NCI-H1436 treated with DMSO at 0.1 percent for 48 hours (cell line): Measurements from ENCODE around the gene RRP12.
A peak's percentile ranks its signal among the peaks of the same experiment; 100 is the strongest.

ENCODE experiments used
- DNase-seq: peaks from one replicate; lab custom pipeline; 2025; lab: John Stamatoyannopoulos, UW

RRP12 gene

DNA sequence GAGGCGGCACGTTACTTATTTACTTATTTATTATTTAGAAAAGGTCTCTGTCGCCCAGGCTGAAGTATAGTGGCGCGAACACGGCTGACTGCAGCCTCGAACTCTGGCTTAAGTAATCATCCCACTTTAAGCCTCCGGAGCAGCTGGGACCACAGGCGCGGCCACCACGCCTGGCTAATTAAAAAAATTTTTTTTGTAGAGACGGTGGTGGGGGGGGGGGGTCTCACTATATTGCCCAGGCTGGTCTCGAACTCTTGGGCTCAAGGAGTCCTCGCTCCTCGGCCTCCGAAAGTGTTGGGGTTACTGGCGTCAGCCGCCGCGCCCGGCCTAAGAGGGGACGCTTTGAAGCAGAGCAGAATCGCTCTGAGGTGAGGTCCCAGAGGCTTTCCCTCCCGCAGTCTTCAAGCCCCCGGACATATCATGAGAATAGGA lies 65.9 kb downstream of the RRP12 start:
- DNase-seq: no peak

DNA sequence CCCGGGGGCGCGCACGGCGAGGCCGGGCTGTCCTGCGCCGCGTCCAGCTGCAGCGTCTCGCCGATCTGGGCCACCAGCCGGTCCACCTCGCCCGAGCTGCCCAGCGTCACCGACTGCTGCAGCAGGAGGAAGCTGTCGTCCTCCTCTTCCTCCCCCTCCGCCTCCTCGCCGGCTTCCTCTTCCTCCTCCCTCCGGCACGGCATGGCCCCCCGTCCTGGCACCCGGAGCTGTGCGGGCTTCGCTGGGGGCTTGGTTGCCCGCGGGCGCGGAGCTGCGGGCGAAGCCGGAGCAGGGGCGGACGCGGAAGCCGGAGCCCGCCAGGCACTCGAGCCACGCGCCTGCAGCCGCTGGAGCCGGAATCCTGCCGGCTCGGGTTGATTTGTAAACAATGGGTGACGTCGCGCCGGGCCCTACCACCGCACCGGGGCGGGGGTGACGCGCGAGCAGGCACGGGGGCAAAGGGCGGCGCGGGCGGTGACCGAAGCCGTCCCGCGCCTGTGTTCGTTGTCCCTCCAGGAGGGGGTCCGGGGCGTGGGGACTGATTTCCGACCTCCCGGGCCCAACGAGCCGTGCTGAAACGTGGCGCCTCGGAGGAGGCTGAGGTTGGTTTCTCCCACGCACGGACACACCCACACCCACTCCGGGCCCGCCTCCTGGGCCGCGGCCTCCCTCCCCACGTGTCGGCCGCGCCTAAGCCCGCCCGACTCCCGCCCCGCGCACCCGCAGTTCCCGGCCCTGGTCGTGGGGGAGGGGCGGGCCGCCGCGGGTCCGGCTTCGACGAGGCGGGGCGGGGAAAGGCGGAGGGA lies 66.6 kb downstream of the RRP12 start, which contains the start of gene FRAT2:
Gene FRAT2, minus strand, starts transcription at position 360 of the 806 bp plus-strand sequence. Its CDS starts 157 bp downstream, at position 203.
- peak; percentile 41 for DNase-seq

GRCh38 chr10:97333601-97334369 lies 67.4 kb downstream of the RRP12 start:
- no peak for DNase-seq

DNA sequence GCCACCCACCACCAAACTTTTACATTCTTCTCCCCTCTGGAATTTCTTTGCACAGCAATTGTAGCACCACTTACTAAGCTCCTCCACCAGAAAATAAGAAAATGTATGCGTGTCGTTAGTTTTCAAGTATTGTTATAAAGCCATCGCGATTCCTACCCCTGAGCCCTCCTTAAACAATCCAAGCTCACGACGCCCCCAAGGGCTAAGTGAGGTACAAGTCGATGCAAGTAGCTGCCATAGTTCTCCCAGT lies 67.9 kb downstream of the RRP12 start:
- no peak for DNase-seq

DNA sequence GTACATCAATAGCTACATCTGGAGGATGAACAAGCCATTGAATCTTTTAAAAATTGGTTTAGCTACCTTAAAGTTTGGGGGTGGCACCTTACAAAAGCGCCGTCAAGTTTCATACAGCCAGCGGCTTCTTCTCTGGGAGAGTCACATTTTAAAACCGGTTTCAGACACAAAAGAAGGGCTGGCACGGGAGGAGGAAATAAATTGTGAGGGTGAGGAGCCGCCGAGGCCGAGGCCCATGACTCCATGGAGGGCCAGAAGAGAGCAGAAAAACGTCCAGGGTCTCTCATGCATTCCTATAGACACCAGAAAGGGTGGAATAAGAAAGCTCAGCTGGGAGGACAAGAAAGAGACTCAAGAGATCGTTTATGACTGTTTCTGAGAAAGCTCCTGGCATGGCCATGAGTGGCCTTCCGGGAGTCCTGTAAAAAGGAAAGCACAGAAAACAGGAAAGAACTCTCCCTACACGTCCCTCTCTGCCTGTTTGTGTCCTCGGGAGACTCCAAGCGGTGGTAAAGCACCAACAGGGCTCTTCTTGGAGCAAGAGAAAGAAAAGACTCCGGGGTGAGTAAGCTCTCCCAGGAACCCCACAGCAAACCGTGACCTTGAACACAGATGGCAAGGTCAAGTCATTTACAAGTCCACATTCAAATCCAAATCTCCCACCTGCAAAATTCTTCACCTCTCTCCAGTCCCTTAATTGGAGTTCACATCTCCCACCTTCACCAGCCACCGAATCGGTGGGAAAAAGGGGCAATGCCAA lies 68.4 kb downstream of the RRP12 start:
- DNase-seq: no peak

GRCh38 chr10:97331153-97331703 lies 69.9 kb downstream of the RRP12 start:
- no peak for DNase-seq

DNA sequence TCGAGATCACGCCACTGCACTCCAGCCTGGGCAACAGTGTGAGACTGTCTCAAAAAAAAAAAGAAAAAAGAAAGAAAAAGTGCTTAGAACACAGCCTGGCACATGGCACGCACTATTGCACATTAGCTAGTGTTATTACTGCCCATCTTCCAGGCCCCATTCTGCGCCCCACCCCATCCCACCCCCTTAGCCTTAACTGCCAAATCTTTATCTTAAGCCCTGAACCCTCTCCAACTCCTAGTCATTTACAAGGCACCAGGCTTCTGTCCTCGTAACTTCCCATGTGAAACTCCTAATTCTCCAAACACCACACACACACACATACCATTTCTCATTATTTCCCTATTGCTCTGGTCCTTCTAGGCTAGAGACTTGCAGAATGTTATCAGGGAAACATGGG lies 71.4 kb downstream of the RRP12 start:
- DNase-seq: no peak

DNA sequence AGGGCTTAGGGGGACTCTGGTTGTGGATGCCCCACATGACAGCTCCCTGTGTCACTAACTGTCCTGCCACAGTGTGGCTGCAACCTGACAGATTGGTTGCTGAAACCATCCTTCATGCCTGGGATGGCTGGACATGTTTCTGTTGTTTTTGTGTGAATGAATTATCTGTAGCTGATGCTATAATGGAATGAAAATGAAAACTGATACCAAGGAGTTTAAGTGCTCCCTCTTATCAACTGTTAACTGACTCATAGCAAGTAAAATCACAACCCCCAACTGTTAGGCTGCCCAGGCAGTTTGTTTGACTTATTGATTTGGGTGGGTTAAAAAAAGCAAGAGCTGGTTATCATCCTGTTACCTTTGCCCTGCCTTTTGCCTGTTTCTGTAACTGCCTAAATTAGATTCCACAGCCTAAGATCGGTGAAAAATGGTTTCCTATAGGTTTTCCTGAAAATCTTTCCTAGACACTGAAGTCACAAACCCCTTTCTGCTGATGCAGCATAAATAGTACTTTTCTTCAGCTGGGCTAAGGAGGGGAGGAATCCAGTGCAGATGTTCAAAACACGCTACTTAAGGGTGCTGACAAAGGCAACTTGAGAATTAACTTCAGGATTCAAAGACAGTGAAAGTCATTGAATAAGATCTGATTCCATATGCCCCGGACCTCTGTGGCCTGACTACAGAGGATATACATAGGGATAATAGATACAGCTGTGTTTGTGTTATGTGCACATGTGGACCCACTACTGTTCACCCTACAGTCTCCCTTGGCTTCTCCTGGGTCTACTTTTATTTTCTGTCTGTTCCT lies 72.3 kb downstream of the RRP12 start:
- no peak for DNase-seq

DNA sequence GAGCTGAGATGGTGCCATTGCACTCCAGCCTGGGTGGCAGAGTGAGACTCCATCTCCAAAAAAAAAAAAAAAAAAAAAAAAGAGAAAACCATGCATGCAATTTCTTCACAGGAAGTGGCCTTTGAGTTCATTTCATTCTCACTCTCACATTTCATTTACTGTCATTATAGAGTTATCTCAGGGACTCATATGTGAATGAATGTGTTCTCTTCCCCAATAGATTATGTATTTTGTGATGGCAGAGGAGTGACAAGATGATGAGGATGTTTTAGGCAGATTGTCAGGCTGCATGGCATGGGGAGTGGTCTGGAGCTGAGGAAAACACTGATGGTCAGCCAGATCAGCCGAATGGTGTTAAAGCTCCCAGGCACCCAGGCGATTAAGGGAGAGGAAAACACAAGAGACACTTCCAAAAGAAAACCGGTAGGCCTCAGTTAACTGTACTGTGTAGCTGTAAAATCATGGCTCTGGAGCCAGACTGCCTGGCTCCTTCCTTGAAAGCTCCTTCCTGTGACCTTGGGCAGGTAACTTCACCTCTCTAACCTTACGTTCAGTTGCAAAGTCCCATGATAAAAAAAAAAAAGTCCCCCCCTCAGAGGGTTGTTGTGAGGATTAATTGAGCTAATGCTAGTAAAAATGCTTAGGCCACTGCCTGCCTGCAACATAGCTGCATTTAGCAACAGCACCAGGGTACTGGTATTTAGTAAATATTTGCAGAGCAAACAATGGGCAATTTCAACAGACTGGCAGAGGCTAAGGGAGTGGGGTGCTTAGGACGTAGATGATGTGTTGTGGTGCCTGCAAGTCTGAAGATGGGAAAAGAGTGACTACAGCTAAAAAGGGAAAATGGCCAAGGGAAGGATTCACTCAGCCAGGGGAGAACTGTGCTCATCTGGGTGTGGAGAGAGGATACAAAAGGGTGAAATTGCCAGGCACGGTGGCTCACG lies 73.5 kb downstream of the RRP12 start:
- DNase-seq: peak; percentile 10

GRCh38 chr10:97325754-97326153 lies 75.4 kb downstream of the RRP12 start:
- DNase-seq: peak; percentile 86

- DNase-seq: no peak
Observed at GRCh38 chr10:97323501-97323900, 77.6 kb downstream of the RRP12 start.

DNA sequence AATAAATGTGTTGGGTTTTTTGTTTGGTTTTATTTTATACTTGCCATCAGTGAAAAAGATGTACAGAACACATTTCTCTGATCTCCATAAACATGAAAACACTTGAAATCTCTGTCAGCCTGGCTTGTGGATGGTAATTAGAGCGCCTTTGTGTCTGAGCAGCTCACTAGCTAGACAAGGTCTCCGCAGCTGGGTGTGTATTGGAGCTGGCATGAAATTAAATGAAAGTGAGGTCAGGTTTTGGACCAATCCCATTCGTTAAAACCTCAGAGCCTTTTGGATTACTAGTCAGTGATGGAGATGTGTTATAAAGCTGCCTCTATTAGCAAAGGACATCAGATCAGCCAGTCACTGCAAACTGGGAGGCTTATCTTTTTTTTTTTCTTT lies 79.3 kb downstream of the RRP12 start:
- DNase-seq: peak; percentile 36

- DNase-seq: no peak
Observed at GRCh38 chr10:97321032-97321803, 79.9 kb downstream of the RRP12 start.

DNA sequence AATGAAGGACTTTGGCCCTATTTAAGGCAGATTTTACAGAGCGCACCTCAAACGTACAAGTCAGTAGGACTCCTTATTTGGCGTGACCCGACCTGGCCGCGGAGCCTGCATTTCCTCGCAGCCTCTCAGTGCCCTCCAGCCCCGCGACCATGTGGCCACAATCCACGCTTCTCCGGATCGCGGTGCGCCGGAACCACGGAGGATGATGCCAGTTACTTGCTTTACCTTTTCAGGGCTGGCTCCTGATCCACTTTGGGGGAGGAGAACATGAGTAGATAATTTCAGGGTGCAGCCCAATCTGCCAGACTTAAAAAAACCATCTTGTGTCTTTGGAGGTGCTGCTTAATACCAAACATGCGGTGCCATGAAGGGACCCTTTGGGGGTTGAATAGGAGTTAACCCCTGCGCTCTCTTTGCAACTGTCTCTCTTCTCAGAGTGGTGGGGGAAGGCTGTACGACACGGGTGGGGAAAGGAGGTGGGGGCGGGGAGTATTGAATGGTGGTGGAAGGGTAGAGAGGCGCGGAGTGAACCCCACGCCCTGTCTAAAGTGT lies 80.6 kb downstream of the RRP12 start:
- DNase-seq: no peak

DNA sequence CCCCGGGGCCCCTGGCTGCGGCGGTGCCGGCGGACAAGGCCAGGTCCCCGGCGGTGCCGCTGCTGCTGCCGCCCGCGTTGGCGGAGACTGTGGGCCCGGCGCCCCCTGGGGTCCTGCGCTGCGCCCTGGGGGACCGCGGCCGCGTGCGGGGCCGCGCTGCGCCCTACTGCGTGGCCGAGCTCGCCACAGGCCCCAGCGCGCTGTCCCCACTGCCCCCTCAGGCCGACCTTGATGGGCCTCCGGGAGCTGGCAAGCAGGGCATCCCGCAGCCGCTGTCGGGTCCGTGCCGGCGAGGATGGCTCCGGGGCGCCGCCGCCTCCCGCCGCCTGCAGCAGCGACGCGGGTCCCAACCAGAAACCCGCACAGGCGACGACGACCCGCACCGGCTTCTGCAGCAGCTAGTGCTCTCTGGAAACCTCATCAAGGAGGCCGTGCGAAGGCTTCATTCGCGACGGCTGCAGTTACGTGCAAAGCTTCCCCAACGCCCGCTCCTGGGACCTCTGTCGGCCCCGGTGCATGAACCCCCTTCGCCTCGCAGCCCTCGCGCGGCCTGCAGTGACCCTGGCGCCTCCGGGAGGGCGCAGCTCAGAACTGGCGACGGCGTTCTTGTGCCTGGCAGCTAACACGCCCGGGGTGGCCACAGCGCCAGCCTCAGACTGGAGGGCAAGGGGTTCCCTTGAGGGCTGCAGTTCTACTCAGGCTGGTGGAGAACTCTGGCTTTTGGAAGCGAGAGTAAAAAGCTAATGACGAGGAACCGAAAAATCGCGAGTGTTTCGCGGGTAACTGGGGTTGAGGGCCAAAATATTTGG lies 81.3 kb downstream of the RRP12 start:
- no peak for DNase-seq

GRCh38 chr10:97318772-97319651 lies 82.1 kb downstream of the RRP12 start, which contains the start of gene FRAT1:
TSS of gene FRAT1 (plus strand) at chr10:97319271. CDS start at chr10:97319454, 183 bp downstream.
- DNase-seq: peak; percentile 27

DNA sequence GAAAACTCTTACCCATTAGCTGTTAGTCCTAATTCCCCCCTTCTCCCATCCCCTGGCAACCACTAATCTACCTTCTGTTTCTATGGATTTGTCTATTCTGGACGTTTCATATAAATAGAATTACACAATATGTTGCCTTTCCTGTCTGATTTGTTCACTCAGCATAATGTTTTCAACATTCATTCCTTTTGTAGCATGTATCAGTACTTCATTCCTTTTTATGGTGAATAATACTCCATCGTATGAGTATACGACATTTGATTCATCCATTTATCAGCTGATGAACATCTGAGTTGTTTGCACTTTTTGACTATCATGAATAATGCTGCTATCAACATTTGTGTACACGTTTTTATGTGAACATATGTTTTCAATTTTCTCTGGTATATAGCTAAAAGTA lies 86.5 kb downstream of the RRP12 start:
- DNase-seq: no peak
